Umbilical cord (tissue), 2 donors: ENCODE results near the gene LPIN1. TPM values are rescaled to one million over a fixed set of nuclear protein-coding genes. Genes with fewer than 3 reads are reported as not detected.

Experiments used
- DNase-seq: peaks from one replicate; pipeline ENCODE4 v3.0.0-alpha.2; 2015; ENCODE audit warnings: low spot score
- total RNA-seq: library from RNA; depleted of rRNA; stranded (reverse); fragments of >200 nt; gene quantifications from one replicate; pipeline ENCODE4 v1.2.3, GENCODE V29; 2014; ENCODE audit warnings: low replicate concordance; ENCODE audit not compliant: insufficient read depth

The LPIN1 gene
- total RNA-seq, 1 donor from 2014 or later = 23.1 TPM

GRCh38 chr2:11865378-11865777 lies 118.9 kb downstream of the LPIN1 start:
- no peak for DNase-seq

- DNase-seq = no peak
Measured at GRCh38 chr2:11865805-11866204, 119.4 kb downstream of the LPIN1 start.

GRCh38 chr2:11866358-11867335 lies 120.2 kb downstream of the LPIN1 start:
- no peak for DNase-seq

DNA sequence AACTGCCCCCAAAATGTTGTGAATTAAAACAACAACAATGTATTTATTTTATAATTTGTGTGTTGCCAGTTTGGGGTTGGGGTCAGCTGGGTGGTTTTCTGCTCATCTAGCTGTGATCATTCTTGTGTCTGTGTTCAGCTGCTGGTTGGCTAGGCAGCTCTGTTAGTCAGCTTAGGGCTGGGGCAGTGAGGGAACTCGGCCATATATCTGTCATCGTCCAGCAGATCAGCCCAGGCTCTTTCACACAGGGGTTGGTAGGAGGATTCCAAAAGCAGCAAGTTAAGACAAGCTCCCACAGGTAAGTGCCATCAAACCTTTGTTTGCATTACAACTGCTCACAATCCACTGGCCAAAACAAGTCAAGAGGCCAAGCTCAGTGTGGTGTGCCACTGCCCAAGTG lies 121.5 kb downstream of the LPIN1 start:
- no peak for DNase-seq

DNA sequence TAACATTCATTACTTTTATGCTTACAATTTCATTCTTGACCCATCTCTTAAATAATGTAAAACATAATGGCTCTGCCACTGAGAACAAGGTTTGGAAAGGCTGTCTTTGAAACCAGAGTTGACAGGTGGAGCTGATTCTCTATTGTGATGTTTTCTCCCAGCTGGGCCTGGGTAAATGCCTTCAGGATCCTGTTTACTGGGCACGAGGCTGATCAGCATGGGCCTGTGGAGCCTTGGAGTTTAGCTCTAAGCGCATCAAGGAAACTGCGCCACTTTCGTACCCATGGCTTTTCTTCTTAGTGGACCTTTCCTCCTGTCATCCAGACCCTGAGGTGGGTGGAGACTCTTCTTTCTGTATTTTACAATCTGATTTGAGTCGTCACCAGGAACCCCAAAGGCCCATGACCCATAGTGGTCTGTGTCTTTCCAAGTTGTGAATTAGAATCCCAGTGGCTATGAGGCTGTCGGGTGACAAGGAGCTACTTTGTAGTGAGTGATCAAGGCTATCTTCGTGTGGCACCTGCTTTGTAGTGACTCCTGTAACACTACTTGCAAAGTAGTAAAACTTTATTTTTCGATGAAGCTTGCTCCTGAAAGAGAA lies 123.1 kb downstream of the LPIN1 start:
- no peak for DNase-seq

GRCh38 chr2:11870064-11870463 lies 123.6 kb downstream of the LPIN1 start:
- no peak for DNase-seq

DNA sequence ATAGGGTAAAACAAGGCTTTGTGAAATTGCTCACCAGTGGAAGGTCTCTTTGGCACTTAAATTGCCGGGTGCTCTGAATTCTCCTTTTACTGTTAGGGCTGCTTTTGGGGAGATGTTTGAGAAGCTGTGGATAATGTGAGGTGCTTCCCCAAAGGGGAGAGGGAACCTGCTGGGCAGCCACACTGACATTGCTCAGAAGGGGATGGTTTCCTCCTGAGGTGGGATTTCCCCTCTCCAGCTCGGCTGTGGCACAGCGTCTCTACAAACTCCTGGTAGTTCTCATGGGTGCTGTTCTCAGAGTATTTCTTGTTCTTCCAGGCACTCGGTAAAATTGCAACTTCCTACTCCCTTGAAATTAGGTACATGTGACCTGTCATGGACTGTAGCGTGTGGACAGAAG lies 124.2 kb downstream of the LPIN1 start:
- no peak for DNase-seq

- DNase-seq = no peak
Measured at GRCh38 chr2:11871421-11871820, 125.0 kb downstream of the LPIN1 start.

DNA sequence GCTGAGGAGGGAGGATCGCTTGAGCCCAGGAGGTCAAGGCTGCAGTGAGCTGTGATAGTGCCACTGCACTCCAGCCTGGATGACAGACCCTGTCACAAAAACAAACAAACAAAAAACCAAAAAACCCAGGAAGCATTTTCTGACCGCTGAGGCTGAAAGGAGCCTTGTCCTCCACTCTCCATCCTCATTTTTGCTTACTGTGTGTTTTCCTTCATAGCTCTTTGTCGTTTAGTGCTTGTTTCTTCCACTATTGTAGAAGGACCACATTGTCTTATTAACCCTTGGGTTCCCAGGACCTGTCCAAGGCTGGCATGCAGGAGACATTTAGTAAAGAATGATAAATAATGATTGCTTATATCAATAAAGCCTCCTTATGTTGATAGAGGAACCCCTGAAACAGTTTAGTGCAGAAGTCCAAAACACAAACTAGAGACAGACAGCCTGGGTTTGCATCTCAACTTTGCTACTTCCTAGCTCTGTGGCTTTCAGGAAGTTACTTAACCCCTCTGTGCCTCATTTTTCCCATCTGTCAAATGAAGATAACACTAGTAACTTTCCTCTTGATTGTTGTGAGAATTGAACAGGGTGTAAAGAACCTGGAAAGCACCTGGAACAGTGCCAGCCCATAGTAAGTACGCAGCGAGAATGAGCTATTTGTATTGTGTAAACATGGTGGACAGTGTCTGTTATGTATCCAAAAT lies 126.0 kb downstream of the LPIN1 start:
- DNase-seq = no peak

DNA sequence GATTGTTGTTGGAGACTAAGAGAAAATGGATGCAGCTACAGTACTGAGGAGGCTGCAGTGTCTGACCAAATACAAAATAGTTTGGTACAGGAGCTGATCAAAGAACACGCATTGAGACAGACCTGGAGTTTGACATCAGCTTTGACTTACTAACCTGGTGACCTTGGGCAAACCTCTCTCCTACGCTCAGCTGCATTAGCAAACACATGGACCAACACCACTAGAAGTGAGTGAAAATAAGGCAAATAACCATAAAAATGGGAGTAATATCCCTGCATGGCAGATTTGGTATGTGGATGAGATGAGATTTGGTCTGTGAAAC lies 126.5 kb downstream of the LPIN1 start:
- DNase-seq = no peak

DNA sequence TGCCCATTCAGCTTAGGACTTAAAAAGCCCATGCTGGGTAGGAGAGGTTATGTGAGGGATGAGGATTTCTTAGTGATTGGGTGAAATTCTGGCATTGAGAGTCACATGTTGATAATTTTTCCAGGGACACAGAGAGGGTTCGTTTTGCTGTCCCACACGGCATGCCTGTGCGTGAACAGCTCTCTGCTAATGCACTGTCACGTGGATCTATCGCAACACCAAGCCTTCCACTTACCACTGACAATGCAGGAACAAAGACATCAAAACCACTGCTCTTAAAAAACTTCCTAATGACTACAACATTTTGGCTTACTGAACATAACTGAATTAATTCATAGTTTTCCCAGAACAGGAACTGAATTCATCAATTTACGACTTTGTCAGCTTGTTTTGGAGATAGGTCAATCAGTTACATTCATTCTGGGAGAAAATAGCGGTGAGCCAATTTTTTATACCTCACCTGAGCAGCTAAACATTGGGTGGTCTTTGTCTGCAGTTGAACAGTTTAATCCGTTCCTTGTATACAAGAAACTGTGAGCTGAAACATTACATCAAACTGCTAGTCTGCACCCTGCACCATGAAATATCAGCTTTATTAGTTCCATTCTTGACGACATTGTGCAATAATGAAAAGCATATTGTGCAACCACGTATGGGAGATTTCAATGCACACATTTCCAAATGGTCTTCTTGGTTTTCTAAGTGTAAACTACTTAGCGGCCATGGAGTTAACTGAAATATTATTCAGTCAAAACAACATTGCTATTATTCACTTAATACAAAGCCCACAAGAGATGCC lies 127.1 kb downstream of the LPIN1 start:
- no peak for DNase-seq

GRCh38 chr2:11874861-11875260 lies 128.4 kb downstream of the LPIN1 start:
- no peak for DNase-seq

GRCh38 chr2:11875481-11875880 lies 129.0 kb downstream of the LPIN1 start:
- no peak for DNase-seq

GRCh38 chr2:11876436-11876835 lies 130.0 kb downstream of the LPIN1 start:
- no peak for DNase-seq

GRCh38 chr2:11876889-11877288 lies 130.5 kb downstream of the LPIN1 start:
- DNase-seq = no peak

Other genes with a start within 250 kb of the LPIN1 start
- 11.1 TPM for gene GREB1, start 212.6 kb upstream of the LPIN1 start, total RNA-seq
- gene NTSR2, start 76.4 kb upstream of the LPIN1 start, total RNA-seq = not detected